Daoy (cell line): Measurements from ENCODE around the gene CD22. TPM values are rescaled to one million over a fixed set of nuclear protein-coding genes. Genes with fewer than 3 reads are reported as not detected.
"Not testable (repeated sequence)": the region's sequence is repeated elsewhere in the genome, so short reads cannot be mapped to it uniquely, and the experiment has no call there.

ENCODE experiments used
- DNase-seq: peaks from one replicate; pipeline ENCODE4 v3.0.0-alpha.2; 2015; ENCODE audit warnings: low read depth
- total RNA-seq: library from RNA; depleted of rRNA; stranded (reverse); fragments of >200 nt; shearing (Covaris generic); gene quantifications from 2 replicates; pipeline ENCODE4 v1.2.3, GENCODE V29; 2014

Gene CD22
- total RNA-seq, 1 experiment from 2014 or later = not detected

GRCh38 chr19:35358834-35359233, 29.8 kb downstream of the CD22 start:
- DNase-seq = not testable (repeated sequence)

DNA sequence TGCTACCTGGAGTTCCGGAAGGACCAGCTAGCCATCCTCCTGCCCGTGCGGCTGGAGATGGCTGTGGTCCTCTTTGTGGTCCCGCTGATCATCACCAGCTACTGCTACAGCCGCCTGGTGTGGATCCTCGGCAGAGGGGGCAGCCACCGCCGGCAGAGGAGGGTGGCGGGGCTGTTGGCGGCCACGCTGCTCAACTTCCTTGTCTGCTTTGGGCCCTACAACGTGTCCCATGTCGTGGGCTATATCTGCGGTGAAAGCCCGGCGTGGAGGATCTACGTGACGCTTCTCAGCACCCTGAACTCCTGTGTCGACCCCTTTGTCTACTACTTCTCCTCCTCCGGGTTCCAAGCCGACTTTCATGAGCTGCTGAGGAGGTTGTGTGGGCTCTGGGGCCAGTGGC, 30.4 kb downstream of the CD22 start:
- DNase-seq = not testable (repeated sequence)

DNA sequence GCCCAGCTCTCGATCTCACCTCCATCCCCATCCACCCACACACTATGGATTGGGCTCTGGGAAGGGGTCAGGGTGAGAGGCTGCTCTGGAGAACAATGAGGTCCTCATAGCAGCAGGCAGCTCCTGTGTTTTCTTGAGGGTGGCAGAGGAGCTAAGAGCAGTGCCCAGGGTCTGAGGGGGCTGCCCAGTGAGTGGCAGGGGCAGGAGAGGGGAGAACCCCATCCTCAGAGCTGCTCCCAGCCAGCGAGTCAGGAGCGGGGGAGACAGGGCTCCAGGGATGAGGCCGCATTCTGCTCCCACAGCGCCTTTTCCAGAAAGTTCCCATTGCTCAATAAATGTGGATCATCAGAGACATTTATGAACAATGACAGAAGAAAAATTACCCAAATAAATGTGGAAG, 31.1 kb downstream of the CD22 start:
- DNase-seq = not testable (repeated sequence)

DNA sequence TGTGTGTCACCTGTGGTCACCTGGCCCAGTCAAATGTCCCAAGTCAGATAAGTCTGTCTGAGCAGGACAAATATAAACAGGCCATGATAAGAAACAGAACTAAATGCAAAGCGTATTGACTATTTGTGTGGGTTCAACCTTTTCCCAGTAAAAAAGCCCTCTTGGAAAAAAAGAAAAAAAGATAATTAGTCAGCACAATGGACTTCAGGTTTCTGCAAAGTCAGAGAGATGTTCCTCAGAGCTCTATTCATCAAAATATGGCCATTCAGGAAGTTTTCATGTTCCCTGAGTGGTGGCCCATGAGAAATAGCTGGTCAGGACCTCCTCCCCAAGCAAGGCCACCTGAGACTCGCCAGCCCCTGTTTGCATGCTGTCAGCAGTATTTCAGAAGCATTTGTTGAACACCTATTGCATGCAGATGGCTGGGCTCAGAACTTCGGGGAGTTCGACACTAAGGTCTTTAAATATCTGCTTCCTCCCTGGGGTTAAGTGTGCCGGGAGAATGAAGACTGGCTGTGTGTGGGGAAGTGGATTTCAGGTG, 32.0 kb downstream of the CD22 start:
- no peak for DNase-seq

DNA sequence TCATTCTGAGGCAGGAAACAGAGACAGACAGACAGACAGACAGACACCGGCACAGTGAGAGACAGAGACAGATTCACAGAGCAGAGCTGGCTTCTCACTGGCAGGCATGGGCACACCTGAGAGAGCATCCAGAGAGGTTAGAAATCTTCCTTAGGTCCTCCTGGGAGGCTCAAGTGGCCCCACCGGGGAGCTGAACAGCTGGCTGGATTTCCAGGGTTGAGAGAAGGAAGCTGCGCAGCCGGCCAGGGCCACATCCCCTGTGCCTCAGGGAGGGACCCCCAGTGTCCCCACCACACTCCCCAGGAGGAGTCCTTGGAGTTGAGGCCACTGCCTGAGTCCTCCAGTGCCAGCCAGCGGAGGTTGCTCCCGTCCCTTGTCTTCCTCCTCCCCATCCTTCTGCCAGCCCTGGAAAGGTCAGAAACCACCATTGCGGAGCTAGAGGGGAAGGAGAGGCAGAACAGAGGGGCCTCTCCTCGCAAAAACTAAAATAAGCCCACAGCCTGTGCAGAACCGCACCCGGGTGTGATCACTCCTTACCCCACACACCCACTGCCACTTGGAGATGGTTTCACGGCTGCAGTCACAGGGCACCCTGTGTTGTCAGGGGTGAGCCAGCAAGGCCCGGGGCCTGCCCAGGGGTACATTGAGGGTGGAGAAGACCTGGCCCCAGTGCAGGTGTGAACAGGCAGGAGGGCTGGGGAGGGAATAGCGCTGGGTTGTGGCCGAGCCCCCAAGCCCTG, 33.4 kb downstream of the CD22 start:
- no peak for DNase-seq

DNA sequence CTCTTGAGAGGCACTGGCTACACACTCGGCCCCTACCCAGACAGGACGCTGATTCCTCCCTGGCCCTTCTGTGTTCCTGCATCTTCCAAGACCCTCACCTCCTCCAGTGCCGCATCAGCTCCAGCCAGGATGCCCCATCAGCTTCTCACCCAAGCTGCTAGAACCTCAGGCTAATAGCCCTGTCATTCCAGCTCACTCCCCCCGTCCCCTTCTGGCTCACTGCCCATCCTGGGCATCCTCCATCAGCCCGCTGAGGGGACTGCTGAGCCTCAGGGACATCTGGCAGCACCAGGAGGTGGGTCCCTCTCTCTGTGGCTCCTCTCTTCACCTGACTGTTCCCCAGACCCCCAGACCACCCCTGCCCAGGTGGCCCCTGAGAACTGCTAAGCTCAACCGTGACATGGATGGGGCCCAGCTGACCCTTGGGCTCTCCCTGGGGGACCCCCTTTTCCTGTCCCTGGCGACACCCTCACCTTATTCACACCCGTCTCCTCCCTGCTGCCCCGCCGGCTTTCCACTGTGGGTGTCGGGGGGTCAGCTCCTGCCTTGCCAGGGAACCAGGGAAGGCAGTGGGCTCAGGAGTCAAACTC, 34.1 kb downstream of the CD22 start:
- DNase-seq = no peak

DNA sequence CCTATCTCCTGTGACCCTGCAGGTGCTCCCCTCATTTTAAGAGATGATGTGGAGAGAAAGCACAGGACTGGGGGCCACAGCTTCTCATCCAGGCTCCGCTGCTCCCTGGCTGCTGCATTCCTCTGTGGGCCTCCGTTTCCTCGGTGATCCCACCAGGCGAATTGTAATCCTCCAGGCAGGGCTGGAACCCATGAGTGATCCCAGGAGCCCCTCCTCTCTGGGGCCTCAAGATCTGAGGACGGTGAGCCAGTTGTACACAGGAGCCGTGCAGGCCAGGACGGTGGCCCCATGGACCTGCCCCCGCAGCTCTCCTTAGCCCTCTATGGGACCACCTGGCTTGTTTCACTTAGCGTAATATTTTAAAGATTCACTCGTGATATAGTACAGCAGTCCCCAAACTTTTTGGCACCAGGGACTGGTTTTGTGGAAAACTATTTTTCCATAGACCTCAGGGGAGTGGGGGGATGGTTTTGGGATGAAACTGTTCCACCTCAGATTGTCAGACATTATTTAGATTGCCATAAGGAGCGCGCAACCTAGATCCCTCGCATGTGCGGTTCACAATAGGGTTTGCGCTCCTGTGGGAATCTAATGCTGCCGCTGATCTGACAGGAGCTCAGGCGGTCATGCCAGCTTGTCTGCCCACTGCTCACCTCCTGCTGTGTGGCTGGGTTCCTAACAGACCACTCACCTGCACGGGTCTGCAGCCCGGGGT, 34.9 kb downstream of the CD22 start:
- no peak for DNase-seq

DNA sequence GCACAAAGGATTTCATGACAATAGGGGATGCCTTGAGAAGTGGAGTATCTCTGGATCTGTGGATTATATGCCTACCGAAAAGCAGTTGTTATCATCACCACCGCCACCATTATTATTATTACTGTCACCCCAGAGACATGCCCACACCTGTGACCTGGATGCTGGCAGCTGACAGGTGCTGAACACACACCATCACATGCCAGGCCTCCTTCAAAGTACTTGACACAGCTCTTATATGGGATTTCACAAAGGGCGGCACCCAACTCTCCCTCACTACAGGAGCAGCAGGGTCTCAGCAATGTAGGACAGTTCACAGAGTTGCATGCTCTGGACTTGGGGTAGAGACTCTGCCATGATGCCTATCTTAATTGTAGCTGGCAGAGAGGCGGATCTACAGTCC, 36.3 kb downstream of the CD22 start:
- DNase-seq = no peak

- no peak for DNase-seq
These were observed 39.4 kb downstream of the CD22 start for GRCh38 chr19:35368378-35368777.

DNA sequence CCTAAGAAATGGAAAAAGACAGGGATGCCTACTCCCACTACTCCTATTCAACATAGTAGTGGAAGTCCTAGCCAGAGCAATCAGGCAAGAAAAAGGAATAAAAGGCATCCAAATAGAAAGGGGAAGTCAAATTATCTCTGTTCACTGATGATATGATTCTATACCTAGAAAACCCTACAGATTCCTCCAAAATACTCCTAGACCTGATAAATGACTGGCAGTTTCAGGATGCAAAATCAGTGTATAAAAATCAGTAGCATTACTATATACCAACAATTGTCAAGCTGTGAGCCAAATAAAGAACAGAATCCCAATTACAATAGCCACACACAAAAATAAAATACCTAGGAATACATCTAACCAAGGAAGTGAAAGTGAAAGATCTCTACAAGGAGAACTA, 40.5 kb downstream of the CD22 start:
- no peak for DNase-seq

GRCh38 chr19:35370722-35371121, 41.7 kb downstream of the CD22 start, which contains the start of gene GPR42:
TSS of gene GPR42 (plus strand) at chr19:35371068. CDS start at chr19:35371360, 292 bp downstream.
- DNase-seq = no peak

- DNase-seq = no peak
These were observed 44.5 kb downstream of the CD22 start for GRCh38 chr19:35373492-35373891.

- not testable (repeated sequence) for DNase-seq
These were observed 45.0 kb downstream of the CD22 start for GRCh38 chr19:35374031-35374430.

- no peak for DNase-seq
These were observed 46.7 kb downstream of the CD22 start for GRCh38 chr19:35375505-35376307.

GRCh38 chr19:35377656-35378055, 48.7 kb downstream of the CD22 start:
- DNase-seq = no peak

DNA sequence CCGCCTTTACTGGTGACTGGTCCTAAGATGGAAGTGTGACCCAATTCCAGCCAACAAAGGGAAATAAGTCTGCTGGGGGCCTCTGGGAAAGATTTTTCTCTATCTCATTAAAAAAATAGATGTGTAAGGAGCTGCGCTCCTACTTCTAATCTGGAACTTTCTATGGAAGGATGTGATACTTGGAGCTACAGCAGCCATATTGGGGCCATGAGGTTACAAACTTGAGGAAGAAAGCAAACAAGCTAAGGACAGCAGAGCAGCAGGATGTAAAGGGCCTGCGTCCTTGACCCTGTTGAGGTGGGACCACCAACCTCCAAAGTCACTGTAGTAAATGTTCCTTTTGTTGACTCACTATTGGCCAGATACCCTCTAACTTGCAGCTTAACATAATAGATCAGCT, 49.4 kb downstream of the CD22 start:
- no peak for DNase-seq

- not testable (repeated sequence) for DNase-seq
These were observed 50.6 kb downstream of the CD22 start for GRCh38 chr19:35379545-35379944.

DNA sequence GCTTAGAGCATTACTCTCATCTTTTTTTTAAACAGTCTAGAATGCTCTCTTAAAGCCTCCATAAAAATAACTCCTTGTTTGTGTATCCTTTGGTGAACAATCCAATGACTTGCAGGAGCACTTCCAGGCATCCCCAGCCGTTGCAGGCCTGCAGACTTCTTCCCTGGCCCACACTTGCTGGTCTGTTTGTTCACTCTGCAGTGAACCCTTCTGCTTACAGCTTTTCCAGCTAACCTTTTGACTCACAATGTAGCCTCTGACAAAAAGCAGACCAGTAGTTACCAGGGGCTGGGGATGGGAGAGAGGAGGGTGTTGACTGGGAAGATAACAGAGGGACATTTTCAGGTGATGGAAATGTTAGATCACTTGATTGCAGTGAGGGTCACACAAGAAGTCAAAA, 51.0 kb downstream of the CD22 start:
- no peak for DNase-seq

- DNase-seq = no peak
These were observed 51.6 kb downstream of the CD22 start for GRCh38 chr19:35380450-35381124.

GRCh38 chr19:35381318-35381717, 52.3 kb downstream of the CD22 start:
- DNase-seq = no peak

GRCh38 chr19:35381926-35382325, 52.9 kb downstream of the CD22 start:
- DNase-seq = no peak
